ELF-1 (cell line): Measurements from ENCODE around the gene OR2H2.

ENCODE experiments used
- DNase-seq: peaks from one replicate; pipeline ENCODE4 v3.0.0-alpha.2; 2016; ENCODE audit warnings: low read depth, low spot score

The OR2H2 gene

GRCh38 chr6:29591677-29592076 is 6.8 kb downstream of the OR2H2 start:
- no peak for DNase-seq

GRCh38 chr6:29593199-29593855 is 8.4 kb downstream of the OR2H2 start:
- no peak for DNase-seq

- DNase-seq, result no peak
Observed at GRCh38 chr6:29596381-29596900, 11.5 kb downstream of the OR2H2 start.

GRCh38 chr6:29597184-29597583 is 12.3 kb downstream of the OR2H2 start:
- DNase-seq, result no peak

- DNase-seq, result no peak
Observed at GRCh38 chr6:29598172-29598747, 13.3 kb downstream of the OR2H2 start.

- DNase-seq, result peak; percentile 70
Observed at GRCh38 chr6:29602564-29603361, 17.8 kb downstream of the OR2H2 start.

- no peak for DNase-seq
Observed at GRCh38 chr6:29603456-29603855, 18.5 kb downstream of the OR2H2 start.

- DNase-seq, result no peak
Observed at GRCh38 chr6:29603930-29604329, 19.0 kb downstream of the OR2H2 start.

GRCh38 chr6:29608131-29608530 is 23.2 kb downstream of the OR2H2 start:
- no peak for DNase-seq

GRCh38 chr6:29610540-29610939 is 25.6 kb downstream of the OR2H2 start:
- DNase-seq, result no peak

GRCh38 chr6:29611426-29611825 is 26.5 kb downstream of the OR2H2 start:
- no peak for DNase-seq

- no peak for DNase-seq
Observed at GRCh38 chr6:29617782-29618554, 33.0 kb downstream of the OR2H2 start.

GRCh38 chr6:29619578-29620160 is 34.7 kb downstream of the OR2H2 start:
- no peak for DNase-seq

GRCh38 chr6:29620630-29621029 is 35.7 kb downstream of the OR2H2 start:
- DNase-seq, result no peak

- peak; percentile 66 for DNase-seq
Observed at GRCh38 chr6:29624520-29624961, 39.6 kb downstream of the OR2H2 start.

- no peak for DNase-seq
Observed at GRCh38 chr6:29625337-29625930, 40.5 kb downstream of the OR2H2 start.

- DNase-seq, result no peak
Observed at GRCh38 chr6:29626948-29627754, 42.2 kb downstream of the OR2H2 start.

GRCh38 chr6:29627755-29628418 is 43.0 kb downstream of the OR2H2 start:
- DNase-seq, result no peak

- peak; percentile 93 for DNase-seq
Observed at GRCh38 chr6:29628419-29629281, 43.7 kb downstream of the OR2H2 start.
